ENCODE data around the gene ERFL.

DNA sequence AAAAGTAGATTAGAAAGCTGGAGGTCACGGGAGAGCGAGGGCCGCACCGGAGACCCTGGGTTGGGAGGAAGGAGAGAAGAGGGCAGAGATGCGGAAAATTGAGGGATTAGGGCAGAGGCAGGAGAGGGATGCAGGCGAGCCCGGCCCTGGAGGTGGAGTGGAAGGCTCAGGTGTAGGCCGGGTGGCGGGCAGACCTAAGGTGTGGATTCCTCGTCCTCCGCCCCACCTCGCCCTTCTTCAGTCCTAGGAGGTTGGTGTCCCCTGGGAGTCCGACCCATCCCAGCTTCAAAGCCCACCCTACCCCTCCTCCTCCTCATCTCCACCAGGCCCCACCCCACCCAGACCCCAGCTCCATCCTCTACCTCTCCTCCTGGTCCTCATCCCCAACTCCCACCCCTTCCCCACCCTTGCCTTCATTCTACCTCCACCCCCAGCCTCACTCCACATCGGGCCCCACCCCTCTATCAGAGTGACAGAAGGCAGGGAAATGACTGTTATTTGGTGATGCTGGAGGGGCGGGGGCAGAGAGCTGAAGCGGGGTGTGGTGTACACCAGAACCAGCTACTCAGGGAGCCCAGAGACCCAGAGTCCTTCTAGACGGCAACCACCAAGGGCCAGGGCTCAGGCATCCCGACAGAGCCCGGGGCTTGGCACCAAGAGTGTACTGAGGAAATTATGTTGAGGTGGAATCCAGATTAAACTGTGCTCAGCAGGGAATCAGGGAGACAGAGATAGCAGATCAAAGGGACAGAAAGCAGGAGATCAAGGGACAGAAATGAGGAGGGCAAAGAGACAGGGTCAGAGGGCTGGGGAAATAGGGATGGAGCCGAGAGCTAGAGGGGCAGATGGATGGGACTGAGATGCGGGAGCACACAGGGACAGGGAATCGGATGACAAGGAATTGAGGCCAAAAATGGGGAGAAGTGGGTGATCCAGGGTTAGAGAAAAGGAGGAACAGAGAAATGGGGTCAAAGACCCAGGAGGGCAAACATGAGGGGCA lies 6.4 kb downstream of the ERFL start:
- TF ChIP-seq, protein P1, sequence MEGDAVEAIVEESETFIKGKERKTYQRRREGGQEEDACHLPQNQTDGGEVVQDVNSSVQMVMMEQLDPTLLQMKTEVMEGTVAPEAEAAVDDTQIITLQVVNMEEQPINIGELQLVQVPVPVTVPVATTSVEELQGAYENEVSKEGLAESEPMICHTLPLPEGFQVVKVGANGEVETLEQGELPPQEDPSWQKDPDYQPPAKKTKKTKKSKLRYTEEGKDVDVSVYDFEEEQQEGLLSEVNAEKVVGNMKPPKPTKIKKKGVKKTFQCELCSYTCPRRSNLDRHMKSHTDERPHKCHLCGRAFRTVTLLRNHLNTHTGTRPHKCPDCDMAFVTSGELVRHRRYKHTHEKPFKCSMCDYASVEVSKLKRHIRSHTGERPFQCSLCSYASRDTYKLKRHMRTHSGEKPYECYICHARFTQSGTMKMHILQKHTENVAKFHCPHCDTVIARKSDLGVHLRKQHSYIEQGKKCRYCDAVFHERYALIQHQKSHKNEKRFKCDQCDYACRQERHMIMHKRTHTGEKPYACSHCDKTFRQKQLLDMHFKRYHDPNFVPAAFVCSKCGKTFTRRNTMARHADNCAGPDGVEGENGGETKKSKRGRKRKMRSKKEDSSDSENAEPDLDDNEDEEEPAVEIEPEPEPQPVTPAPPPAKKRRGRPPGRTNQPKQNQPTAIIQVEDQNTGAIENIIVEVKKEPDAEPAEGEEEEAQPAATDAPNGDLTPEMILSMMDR (conservative IDR thresholded peaks at IDR 0.05), result no peak
- no peak for TF ChIP-seq EZH2 (IDR thresholded peaks at IDR 0.05; ENCODE audit: low read depth)
